ENCODE results near the gene SLC35F6. TPM values are rescaled to one million over a fixed set of nuclear protein-coding genes. Genes with fewer than 3 reads are reported as not detected.

The SLC35F6 gene
- 10 to 100 TPM in 2 of 3 donors, 1 to 10 TPM in 1; 7.1 to 17.0 (median 15.2) TPM for polyA plus RNA-seq

DNA sequence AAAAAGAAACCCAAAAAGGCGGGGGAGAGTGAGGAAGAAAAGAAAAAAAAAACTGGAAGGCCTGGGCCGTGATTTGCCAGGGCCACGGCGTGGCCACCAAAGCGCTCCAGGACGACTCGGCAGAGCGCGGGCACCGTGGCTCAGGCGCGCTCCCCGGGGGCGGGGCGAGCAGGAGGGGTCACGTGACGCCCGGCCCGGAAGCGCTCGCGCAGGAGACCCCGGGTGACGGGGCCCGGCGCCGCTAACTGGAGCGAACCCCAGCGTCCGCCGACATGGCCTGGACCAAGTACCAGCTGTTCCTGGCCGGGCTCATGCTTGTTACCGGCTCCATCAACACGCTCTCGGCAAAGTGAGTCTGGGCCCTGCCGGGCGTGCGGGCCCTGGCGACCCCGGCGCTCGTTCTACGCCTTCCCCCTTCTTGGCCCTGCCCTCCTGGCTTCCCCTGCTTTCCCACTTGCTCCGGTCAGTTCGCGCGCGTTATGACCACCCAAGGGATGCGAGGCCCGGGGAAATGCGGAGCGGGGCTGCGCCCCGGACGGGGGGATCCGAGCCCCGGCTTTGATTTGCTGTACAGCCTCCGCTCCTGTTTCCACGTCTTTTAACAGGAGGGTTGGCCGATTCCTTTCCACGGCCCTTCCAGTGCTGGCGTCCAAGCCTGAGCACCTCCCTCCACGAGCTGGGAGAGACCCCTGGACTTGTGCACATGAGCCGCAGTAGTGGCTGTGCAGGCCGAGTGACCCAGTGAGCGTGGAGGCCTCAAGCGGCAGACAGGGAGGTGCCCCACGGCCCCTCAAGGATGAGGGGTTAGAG is at the start of gene SLC35F6:
Gene SLC35F6 (plus strand): TSS at position 207 of the 810 bp plus-strand sequence. CDS start 66 bp downstream, at position 273.
- 1 to 2% (median 1%) methylated on average over 68 of the region's 68 CpGs for WGBS, 3 donors
- peak within 1 kb of the TSS; percentile 60 for H3K27ac ChIP-seq (ENCODE audit: low read depth, low read length)

- 76 to 85% (median 82%) methylated on average over 13 of the region's 13 CpGs for WGBS, 3 donors
- H3K27ac ChIP-seq (ENCODE audit: low read depth, low read length), result no peak overlapping the region
These were observed 48.4 kb upstream of the SLC35F6 start for GRCh38 chr2:26715528-26716270.

DNA sequence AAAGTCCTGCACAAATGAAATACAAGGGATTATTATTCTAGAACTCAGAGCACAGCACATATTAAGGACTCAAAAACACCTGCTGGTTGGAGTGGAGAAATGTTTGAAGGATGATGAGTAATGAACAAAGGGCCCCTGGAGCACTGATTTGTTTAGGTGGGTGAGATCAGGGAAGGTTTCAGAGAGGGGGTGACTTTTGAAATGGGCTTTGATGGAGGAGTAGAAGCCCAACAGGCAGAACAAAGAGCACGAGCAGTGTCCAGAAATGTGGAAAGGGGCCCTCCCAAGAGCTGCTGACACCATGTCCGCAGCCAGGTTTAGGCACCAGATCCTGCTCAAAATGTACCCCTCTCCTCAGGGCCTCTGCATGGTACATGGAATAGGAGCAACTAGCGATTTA is 47.7 kb upstream of the SLC35F6 start:
- H3K27ac ChIP-seq (ENCODE audit: low read depth, low read length), result no peak overlapping the region
- WGBS, 3 donors, result 91 to 95% (median 93%) methylated on average over 3 of the region's 3 CpGs

GRCh38 chr2:26716769-26717168 is 47.3 kb upstream of the SLC35F6 start:
- H3K27ac ChIP-seq (ENCODE audit: low read depth, low read length), result no peak overlapping the region
- 71 to 95% (median 90%) methylated on average over 2 of the region's 2 CpGs for WGBS, 3 donors

DNA sequence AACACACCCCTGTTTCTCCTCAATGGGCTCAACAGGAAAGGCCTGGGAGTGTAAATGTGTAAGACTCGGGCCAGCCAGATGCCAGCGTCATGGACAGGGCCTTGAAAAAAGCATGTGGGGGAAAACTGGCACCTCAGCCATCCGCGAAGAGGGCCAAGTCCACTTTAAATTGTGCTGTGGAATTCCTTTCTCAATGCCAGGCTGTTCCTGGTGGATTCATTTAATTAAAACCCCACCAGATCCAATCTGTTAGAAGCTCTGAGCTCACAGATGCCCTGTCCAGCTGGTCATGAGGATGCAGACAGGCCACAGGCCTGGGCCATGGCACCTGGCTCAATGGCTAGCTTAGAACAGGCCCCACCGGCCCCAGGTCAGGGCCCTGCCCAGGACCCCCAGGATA is 46.7 kb upstream of the SLC35F6 start:
- no peak overlapping the region for H3K27ac ChIP-seq (ENCODE audit: low read depth, low read length)

GRCh38 chr2:26718949-26719686 is 45.0 kb upstream of the SLC35F6 start:
- no peak overlapping the region for H3K27ac ChIP-seq (ENCODE audit: low read depth, low read length)
- 64 to 85% (median 84%) methylated on average over 6 of the region's 6 CpGs for WGBS, 3 donors

More for the DNA sequence above, 46.7 kb upstream of the SLC35F6 start:
- 38 to 98% (median 85%) methylated on average over 5 of the region's 5 CpGs for WGBS, 3 donors

DNA sequence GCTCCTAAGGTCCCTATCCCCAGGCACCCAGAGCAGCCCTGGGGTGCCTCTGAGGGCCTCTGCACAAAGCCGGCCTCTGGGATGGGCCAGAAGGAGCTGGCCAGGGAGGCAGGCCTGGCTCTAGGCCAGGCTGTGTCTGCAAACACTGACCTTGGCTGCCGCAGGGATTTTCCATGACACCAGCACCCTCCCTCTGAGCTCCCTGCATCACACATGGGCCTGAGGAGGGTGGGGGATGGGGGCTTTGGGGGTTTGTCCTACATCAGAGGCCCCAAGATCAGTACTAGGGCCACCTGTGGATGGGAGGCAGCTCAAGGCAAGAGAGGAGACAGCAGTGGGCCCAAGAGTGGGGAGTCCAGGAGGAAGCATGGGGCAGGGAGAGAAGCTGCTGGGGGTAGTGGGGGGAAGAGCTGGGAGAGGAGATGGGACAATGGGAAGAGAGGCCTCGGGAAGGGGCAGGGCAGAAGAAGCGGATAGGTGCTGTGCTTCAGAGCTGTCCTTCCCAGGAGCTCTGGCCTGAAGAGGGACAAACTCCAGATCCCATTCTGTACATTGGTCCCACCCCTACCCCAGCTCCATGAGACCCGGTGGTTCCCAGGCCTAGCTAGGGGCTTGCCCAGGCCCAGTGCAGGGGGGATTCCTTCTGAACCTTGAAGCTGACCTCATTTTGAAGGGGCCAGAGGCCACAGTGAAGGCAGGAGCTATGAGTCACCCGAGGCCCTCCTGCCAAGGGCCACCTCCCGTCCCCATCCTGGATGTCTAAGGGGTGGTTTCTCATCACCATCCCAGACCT is 43.6 kb upstream of the SLC35F6 start:
- WGBS, 3 donors, result 33 to 67% (median 49%) methylated on average over 5 to 7 of the region's 7 CpGs

GRCh38 chr2:26721115-26722032 is 42.7 kb upstream of the SLC35F6 start:
- WGBS, 3 donors, result 29 to 92% (median 83%) methylated on average over 10 to 12 of the region's 12 CpGs
- H3K27ac ChIP-seq (ENCODE audit: low read depth, low read length), result no peak overlapping the region

More for the DNA sequence above, 43.6 kb upstream of the SLC35F6 start:
- H3K27ac ChIP-seq (ENCODE audit: low read depth, low read length), result no peak overlapping the region

DNA sequence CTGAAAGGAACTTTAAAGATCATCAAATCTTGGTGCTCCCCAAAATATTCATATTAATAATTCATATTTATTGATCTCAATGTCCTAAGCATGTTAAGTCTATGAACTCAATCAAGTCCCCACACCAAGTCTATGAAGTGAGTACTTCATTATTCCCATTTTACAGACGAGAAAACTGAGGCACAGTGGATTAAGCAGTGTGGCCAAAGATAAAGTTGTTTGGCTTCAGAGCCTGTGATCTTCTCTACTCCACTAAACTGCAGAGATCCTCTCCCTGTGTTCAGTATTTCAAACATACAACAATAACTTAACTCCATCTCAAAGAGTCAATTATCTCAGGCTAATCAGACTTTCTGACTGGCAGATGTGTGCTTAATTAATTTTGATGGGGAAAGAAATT is 41.8 kb upstream of the SLC35F6 start:
- 74 to 92% (median 86%) methylated on average over 1 of the region's 1 CpG for WGBS, 3 donors

GRCh38 chr2:26722911-26723310 is 41.2 kb upstream of the SLC35F6 start:
- WGBS, 3 donors, result 89 to 95% (median 93%) methylated on average over 1 of the region's 1 CpG
- H3K27ac ChIP-seq (ENCODE audit: low read depth, low read length), result peak overlapping the region; percentile 54

More for the DNA sequence above, 41.8 kb upstream of the SLC35F6 start:
- H3K27ac ChIP-seq (ENCODE audit: low read depth, low read length), result no peak overlapping the region

GRCh38 chr2:26723475-26723874 is 40.6 kb upstream of the SLC35F6 start:
- H3K27ac ChIP-seq (ENCODE audit: low read depth, low read length), result no peak overlapping the region
- WGBS, 3 donors, result 86 to 91% (median 89%) methylated on average over 3 of the region's 3 CpGs

DNA sequence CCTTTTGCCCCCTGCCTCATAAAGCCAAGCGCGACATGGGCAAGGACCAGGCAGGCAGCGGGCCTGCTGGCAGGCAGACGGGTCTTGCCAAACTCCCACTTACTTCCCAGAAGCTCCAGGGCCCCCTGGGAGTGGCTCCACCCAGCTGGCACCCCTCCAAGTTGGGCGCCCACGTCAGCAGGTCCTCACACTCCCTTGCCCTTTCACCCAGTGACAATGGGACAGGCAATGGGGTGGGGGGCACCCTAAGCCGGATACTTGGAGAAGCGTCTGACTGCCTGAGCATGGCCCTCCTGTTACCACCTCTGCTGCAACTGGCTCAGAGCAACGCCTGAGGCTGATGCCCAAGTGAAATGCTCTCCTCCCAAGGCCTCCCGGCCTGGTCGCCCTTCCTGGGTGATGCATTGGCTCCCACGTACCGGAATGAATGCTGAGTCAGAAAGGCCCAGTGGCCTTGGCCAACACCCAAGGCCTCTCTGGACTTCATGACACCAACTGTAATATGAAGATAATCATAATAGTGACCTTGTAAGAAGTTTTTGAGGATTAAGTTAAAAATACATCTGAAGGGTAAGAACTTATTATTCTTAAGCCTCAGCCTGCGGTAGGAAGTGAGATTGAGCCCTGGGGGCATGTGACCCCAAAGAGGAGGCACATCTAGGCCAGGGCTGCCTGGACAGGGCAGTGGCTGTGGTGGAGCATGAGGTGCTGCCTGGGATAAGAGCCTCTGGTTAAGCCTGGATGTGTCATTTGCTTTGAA is 39.9 kb upstream of the SLC35F6 start:
- WGBS, 3 donors, result 23 to 53% (median 48%) methylated on average over 14 of the region's 14 CpGs
- no peak overlapping the region for H3K27ac ChIP-seq (ENCODE audit: low read depth, low read length)

- 77 to 87% (median 85%) methylated on average over 13 to 14 of the region's 14 CpGs for WGBS, 3 donors
- no peak overlapping the region for H3K27ac ChIP-seq (ENCODE audit: low read depth, low read length)
These were observed 39.1 kb upstream of the SLC35F6 start for GRCh38 chr2:26724784-26725520.

DNA sequence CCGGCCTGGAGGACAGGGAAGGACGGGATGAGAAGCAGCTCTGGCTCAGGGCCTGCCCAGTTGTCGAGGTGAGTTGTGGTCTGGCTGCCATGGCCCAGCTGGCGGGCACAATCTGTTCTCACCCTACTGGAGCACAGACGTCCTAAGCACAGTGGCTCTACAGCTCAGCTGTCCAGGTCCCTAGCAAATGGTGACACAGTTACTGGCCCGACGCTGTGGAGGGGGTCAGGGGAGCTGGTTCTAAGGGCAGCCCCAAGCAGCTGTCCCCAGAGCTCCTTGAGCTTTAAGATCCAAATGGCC is 38.6 kb upstream of the SLC35F6 start:
- no peak overlapping the region for H3K27ac ChIP-seq (ENCODE audit: low read depth, low read length)
- WGBS, 3 donors, result 45 to 80% (median 77%) methylated on average over 7 of the region's 7 CpGs

DNA sequence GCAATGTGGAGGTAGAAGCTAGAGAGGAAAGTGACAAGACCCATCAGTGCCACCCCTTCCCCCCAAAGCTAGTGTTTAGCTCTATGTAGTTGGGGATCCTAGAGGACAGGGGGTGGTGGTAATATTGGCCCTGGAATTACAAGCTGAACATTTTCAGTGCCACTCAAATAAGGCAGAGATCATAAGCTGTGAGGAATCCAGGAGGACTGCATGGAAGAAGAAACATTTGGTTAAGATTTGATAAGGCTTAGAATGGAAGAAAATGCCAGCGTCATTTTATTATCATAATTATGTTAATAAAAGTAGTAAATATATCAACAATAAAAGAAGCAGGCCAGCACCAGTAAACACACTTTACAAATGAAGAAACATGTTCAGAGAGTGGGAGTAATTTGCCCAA is 37.9 kb upstream of the SLC35F6 start:
- H3K27ac ChIP-seq (ENCODE audit: low read depth, low read length), result no peak overlapping the region
- WGBS, 3 donors, result 43 to 56% (median 52%) methylated on average over 1 of the region's 1 CpG

Measured in adipose tissue (tissue), 3 donors.